H1 (cell line): ENCODE data around the gene DHTKD1. TPM values are rescaled to one million over a fixed set of nuclear protein-coding genes. Genes with fewer than 3 reads are reported as not detected.

Source experiments
- CBX8 ChIP-seq: fragments of 300-800, 300-1000 bp; sonication (generic); IDR thresholded peaks from 2 replicates; pipeline ENCODE4 v1.7.1; 2016; ENCODE audit warnings: low read depth, low read length, borderline replicate concordance
- CREB1 ChIP-seq: IDR thresholded peaks from 2 replicates; pipeline ENCODE4 v1.6.1; 2012; ENCODE audit warnings: inconsistent platforms
- EGR1 ChIP-seq: IDR thresholded peaks from 2 replicates; pipeline ENCODE4 v1.6.1; 2011; ENCODE audit warnings: low read depth, low read length, borderline replicate concordance
- NANOG ChIP-seq: IDR thresholded peaks from 2 replicates; pipeline ENCODE4 v1.6.1; 2011; ENCODE audit warnings: low read length, low read depth, mild to moderate bottlenecking, inconsistent platforms; ENCODE audit not compliant: insufficient read depth, poor library complexity, severe bottlenecking
- NRF1 ChIP-seq: IDR thresholded peaks from 2 replicates; pipeline ENCODE4 v1.6.1; 2011; ENCODE audit warnings: mild to moderate bottlenecking, low read depth, low read length, improper control_type of control experiment
- SIN3A ChIP-seq, 2 experiments: IDR thresholded peaks in 1 of 2; conservative IDR thresholded peaks in 1 of 2; 2 replicates each; pipeline ENCODE4 v1.6.1; 2011 to 2012; ENCODE audit warnings: low read length in 2 of 2, improper control_type of control experiment in 1 of 2, low read depth in 1 of 2, mild to moderate bottlenecking in 1 of 2
- SP1 ChIP-seq: IDR thresholded peaks from 2 replicates; pipeline ENCODE4 v1.6.1; 2011; ENCODE audit warnings: low read depth, low read length
- TAF7 ChIP-seq: optimal IDR thresholded peaks from 2 replicates; pipeline ENCODE3; 2011; ENCODE audit warnings: low read depth, mild to moderate bottlenecking, inconsistent platforms, low read length, moderate library complexity, borderline replicate concordance
- YY1 ChIP-seq: IDR thresholded peaks from 2 replicates; pipeline ENCODE4 v1.6.1; 2011; ENCODE audit warnings: low read depth, mild to moderate bottlenecking, low read length
- polyA plus RNA-seq, 7 experiments: library from polyadenylated mRNA; depleted of rRNA in 3 of 7; stranded (reverse) in 5 of 7; unstranded in 2 of 7; fragments of >200 nt in 5 of 7; fragments of 200-250 nt in 2 of 7; gene quantifications; 1 replicate in 5 of 7; 2 replicates in 1 of 7; 4 replicates in 1 of 7; pipeline versions ENCODE4 v1.2.1 to v1.2.3, GENCODE V29; 2011 to 2013; ENCODE audit warnings: missing spikeins in 2 of 7, mixed read lengths in 2 of 7
- total RNA-seq: library from RNA; stranded (reverse); fragmentation: NEBNext Ultra II Directional; extraction: Animal tissue kit (Norgen Biotek cat#: 25700); gene quantifications from 2 replicates; pipeline ENCODE4 v1.2.1, GENCODE V29; 2021
- TF ChIP-seq, protein P1 (sequence below): IDR thresholded peaks from 2 replicates; pipeline ENCODE4 v1.6.1; 2011; ENCODE audit warnings: low read length, improper control_type of control experiment
- TF ChIP-seq, protein P2 (sequence below): IDR thresholded peaks from 2 replicates; pipeline ENCODE4 v1.6.1; 2012; ENCODE audit warnings: inconsistent platforms

The DHTKD1 gene
- total and polyA plus RNA-seq, 2 of the 8 experiments (the other 6 are each of a cell fraction or from before 2014, with no cell fraction given): 49.8 to 74.9 TPM

DNA sequence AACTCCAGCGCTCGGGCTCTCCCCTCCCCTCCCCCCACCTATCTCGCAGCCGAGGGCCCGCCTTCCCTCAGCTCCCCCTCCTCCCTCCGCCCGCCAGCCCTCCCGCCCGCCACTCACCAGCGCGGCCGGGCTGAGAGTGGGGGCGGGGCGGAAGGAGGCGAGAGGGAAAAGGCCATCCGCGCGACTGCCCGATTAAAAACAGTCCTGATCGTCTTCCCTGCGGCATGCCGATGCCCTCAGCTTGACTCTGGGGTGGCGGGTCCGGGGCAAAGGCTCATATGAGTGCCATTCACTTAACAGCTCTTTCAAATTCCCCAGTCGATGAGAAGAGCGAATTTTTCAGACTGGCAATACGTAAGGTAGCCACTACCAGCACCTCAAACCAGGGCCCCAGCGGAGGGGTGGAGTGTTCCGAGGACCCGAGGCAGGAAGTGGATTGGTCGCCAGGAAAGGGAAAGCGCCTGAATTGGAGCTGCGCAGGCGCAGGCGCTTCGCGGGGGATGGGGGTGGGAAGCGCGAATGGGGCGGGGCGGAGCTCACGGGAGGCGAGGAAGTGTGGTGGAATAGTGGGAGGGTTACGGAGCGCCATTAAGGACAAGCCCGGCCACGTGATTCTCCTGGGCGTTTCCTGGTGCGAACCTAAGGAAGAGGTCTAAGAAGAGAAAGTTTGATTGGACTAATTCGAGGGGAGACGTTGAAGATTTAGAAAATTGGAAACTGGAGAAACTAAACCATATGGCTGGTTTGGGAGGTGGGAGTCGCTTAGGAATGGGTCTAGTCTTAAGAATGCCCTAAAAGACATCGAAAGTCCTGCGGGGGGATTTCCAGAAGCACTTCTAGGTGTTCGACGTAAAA, 25.7 kb upstream of the DHTKD1 start, which contains the start of gene UPF2 (continued):
- TF ChIP-seq CBX8 (no peak), TAF7 (peak; percentile 63), NRF1 (peak; percentile 93), NANOG (no peak), SIN3A (conservative IDR thresholded peaks at IDR 0.05 in 1 of 2, IDR thresholded peaks at IDR 0.05 in 1 of 2; ENCODE audit: low read depth in 1 of 2, low read length in 2 of 2) (peak in 1 of 2 experiments; percentile 14; a peak in 2 of 4 replicates), CREB1 (0 out of 2 replicates have a peak, but pooled peaks have one; percentile 38), YY1 (peak; percentile 53; the same call in 1 of the 2 replicates), SP1 (peak; percentile 36; the same call in 1 of the 2 replicates), EGR1 (0 out of 2 replicates have a peak, but pooled peaks have one; percentile 11)
- TF ChIP-seq, protein P1, sequence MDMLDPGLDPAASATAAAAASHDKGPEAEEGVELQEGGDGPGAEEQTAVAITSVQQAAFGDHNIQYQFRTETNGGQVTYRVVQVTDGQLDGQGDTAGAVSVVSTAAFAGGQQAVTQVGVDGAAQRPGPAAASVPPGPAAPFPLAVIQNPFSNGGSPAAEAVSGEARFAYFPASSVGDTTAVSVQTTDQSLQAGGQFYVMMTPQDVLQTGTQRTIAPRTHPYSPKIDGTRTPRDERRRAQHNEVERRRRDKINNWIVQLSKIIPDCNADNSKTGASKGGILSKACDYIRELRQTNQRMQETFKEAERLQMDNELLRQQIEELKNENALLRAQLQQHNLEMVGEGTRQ: peak; percentile 84
- TF ChIP-seq, protein P2, sequence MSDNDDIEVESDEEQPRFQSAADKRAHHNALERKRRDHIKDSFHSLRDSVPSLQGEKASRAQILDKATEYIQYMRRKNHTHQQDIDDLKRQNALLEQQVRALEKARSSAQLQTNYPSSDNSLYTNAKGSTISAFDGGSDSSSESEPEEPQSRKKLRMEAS: peak; percentile 95
